GM06990 (cell line): Measurements from ENCODE around the gene SAA2.

ENCODE experiments used
- DNase-seq: peaks from one replicate; pipeline ENCODE4 v3.0.0-alpha.2; 2011; ENCODE audit not compliant: insufficient read length; ENCODE audit errors: extremely low read depth
- H3K27me3 ChIP-seq: replicated peaks from 2 replicates; pipeline ENCODE4 v1.6.0; 2011; ENCODE audit warnings: low read length; ENCODE audit not compliant: control insufficient read depth, insufficient read depth
- H3K36me3 ChIP-seq: 2 replicates; pipeline ENCODE4 v1.5.1; 2011; ENCODE audit warnings: low read length; ENCODE audit not compliant: control insufficient read depth, insufficient read depth
- H3K4me3 ChIP-seq: replicated peaks from 2 replicates; pipeline ENCODE4 v1.5.1; 2011; ENCODE audit warnings: low read depth, mild to moderate bottlenecking, control low read depth, low read length
- TF ChIP-seq, protein P1 (sequence below): IDR thresholded peaks from 2 replicates; pipeline ENCODE4 v1.5.1; 2011; ENCODE audit warnings: low read length, control low read depth, mild to moderate bottlenecking, inconsistent platforms; ENCODE audit not compliant: insufficient read depth, poor library complexity, severe bottlenecking

The SAA2 gene

GRCh38 chr11:18196532-18196931, 51.9 kb downstream of the SAA2 start:
- Histone ChIP-seq H3K4me3 (no peak overlapping the region), H3K27me3 (no peaks in the 10 kb centered on the region), H3K36me3 (no peaks in the 10 kb centered on the region)
- TF ChIP-seq, protein P1, sequence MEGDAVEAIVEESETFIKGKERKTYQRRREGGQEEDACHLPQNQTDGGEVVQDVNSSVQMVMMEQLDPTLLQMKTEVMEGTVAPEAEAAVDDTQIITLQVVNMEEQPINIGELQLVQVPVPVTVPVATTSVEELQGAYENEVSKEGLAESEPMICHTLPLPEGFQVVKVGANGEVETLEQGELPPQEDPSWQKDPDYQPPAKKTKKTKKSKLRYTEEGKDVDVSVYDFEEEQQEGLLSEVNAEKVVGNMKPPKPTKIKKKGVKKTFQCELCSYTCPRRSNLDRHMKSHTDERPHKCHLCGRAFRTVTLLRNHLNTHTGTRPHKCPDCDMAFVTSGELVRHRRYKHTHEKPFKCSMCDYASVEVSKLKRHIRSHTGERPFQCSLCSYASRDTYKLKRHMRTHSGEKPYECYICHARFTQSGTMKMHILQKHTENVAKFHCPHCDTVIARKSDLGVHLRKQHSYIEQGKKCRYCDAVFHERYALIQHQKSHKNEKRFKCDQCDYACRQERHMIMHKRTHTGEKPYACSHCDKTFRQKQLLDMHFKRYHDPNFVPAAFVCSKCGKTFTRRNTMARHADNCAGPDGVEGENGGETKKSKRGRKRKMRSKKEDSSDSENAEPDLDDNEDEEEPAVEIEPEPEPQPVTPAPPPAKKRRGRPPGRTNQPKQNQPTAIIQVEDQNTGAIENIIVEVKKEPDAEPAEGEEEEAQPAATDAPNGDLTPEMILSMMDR, result no peak
- DNase-seq, result no peak
